Thyroid gland (tissue), 4 donors: Measurements from ENCODE around the gene CAPG. TPM values are rescaled to one million over a fixed set of nuclear protein-coding genes. Genes with fewer than 3 reads are reported as not detected.
"Not testable (repeated sequence)": the region's sequence is repeated elsewhere in the genome, so short reads cannot be mapped to it uniquely, and the experiment has no call there.

Source experiments
- DNase-seq, 2 donors: peaks; one replicate each; pipeline ENCODE4 v3.0.0-alpha.2; 2019
- H3K27ac ChIP-seq, 3 donors: fragments of 200-600 bp; sonication (generic); 1 replicate in 2 of 3; 2 replicates in 1 of 3; pipeline ENCODE4 v1.5.1; 2016 to 2019; ENCODE audit warnings: mild to moderate bottlenecking in 1 of 3, moderate library complexity in 1 of 3
- H3K27me3 ChIP-seq: fragments of 200-600 bp; sonication (generic); one replicate; pipeline ENCODE4 v1.5.1; 2019
- H3K36me3 ChIP-seq, 2 donors: fragments of 200-600 bp; sonication (generic); one replicate each; pipeline ENCODE4 v1.5.1; 2016 to 2019
- H3K4me1 ChIP-seq, 2 donors: fragments of 200-600 bp; sonication (generic); one replicate each; pipeline ENCODE4 v1.5.1; 2017 to 2019
- H3K4me3 ChIP-seq, 3 donors: fragments of 200-600 bp; sonication (generic); replicated peaks in 1 of 3; 1 replicate in 2 of 3; 2 replicates in 1 of 3; pipeline ENCODE4 v1.5.1; 2016; ENCODE audit warnings: mild to moderate bottlenecking in 1 of 3
- H3K9me3 ChIP-seq: fragments of 200-600 bp; sonication (generic); one replicate; pipeline ENCODE4 v1.5.1; 2017
- POLR2A ChIP-seq, 2 donors: fragments of 450-650 bp; IDR thresholded peaks; one replicate each; pipeline ENCODE4 v1.6.1; 2017; ENCODE audit warnings: antibody characterized with exemption in 2 of 2, mild to moderate bottlenecking in 2 of 2, moderate library complexity in 1 of 2
- WGBS, 2 donors: methylation state at CpG; one replicate each; pipeline ENCODE4 v1.1.5; 2017; 5-methylcytosine and 5-hydroxymethylcytosine counted together
- intact Hi-C: fragments of 100-400 bp; cut with DNase I; formaldehyde crosslinking; loops from one replicate; pipeline ENCODE4 v1.15.1; 2023
- total RNA-seq, 4 donors: library from RNA; depleted of rRNA; stranded (reverse); fragments of >200 nt; gene quantifications; one replicate each; pipeline ENCODE4 v1.2.3, GENCODE V29; 2016
- TF ChIP-seq, protein P1 (sequence below), 6 experiments: fragments of 200-600 bp in 3 of 6; fragments of 450-650 bp in 3 of 6; sonication (generic) in 3 of 6; IDR thresholded peaks; one replicate each; pipeline ENCODE4 v1.5.1; 2016 to 2019; ENCODE audit warnings: antibody characterized with exemption in 6 of 6, mild to moderate bottlenecking in 2 of 6, inconsistent platforms in 1 of 6, moderate library complexity in 1 of 6

Gene CAPG
- total RNA-seq, 4 donors from 2014 or later, result 155 to 257 (median 225) TPM

DNA sequence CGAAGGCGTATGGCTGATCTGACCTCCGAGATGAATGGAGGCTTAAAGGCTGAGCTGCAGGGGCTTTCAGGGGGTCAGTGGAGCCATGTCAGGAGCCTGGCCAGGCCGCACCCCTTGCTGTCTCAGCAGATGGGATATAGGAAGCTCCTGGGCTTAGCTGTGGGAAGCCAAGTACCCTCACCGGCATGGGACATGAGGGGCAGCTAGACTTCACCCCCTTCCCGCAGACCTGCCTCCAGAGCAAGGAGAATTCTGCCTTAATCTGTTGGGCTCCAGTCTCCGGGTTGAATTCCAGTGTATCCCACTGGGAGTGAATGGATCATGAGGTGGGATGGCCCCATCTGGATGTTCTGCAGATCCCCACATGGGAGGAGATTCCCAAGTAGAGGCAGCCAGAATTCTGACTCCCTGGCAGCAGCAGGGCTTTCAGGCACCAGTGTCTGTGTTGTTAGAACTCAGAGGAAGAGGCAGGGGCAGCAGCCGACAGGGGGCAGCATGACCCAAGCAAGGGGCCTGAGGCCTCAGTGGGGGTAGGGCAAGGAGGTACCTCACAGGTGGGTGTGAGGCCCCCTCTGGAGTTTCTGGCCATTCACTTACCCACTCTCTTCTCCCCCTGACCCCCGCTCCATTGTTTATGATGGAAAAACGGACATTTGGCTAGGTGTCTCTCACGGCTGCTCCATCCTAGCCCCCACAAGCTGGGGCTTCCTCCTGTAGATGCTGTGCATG lies 19.1 kb downstream of the CAPG start:
- WGBS, 2 donors, result 71 to 86% methylated on average over 5 to 9 of the region's 11 CpGs
- Histone ChIP-seq H3K9me3 (no peaks in the 10 kb centered on the region), H3K4me1 (peaks cover 20 to 35% of the 10 kb centered on the region in 2 donors), H3K36me3 (peaks cover 5 to 15% of the 10 kb centered on the region in 2 donors), H3K27me3 (no peaks in the 10 kb centered on the region), H3K27ac (peak overlapping the region in 1 of 3 donors; percentile 8), H3K4me3 (no peak overlapping the region)
- intact Hi-C loops, result no loop called here
- TF ChIP-seq, protein P1, sequence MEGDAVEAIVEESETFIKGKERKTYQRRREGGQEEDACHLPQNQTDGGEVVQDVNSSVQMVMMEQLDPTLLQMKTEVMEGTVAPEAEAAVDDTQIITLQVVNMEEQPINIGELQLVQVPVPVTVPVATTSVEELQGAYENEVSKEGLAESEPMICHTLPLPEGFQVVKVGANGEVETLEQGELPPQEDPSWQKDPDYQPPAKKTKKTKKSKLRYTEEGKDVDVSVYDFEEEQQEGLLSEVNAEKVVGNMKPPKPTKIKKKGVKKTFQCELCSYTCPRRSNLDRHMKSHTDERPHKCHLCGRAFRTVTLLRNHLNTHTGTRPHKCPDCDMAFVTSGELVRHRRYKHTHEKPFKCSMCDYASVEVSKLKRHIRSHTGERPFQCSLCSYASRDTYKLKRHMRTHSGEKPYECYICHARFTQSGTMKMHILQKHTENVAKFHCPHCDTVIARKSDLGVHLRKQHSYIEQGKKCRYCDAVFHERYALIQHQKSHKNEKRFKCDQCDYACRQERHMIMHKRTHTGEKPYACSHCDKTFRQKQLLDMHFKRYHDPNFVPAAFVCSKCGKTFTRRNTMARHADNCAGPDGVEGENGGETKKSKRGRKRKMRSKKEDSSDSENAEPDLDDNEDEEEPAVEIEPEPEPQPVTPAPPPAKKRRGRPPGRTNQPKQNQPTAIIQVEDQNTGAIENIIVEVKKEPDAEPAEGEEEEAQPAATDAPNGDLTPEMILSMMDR (IDR thresholded peaks at IDR 0.05), result peak in 5 of 6 experiments; percentile 35 to 72 (median 58)
- TF ChIP-seq POLR2A (IDR thresholded peaks at IDR 0.05), result no peak
- DNase-seq, result peak; percentile 65 to 69

DNA sequence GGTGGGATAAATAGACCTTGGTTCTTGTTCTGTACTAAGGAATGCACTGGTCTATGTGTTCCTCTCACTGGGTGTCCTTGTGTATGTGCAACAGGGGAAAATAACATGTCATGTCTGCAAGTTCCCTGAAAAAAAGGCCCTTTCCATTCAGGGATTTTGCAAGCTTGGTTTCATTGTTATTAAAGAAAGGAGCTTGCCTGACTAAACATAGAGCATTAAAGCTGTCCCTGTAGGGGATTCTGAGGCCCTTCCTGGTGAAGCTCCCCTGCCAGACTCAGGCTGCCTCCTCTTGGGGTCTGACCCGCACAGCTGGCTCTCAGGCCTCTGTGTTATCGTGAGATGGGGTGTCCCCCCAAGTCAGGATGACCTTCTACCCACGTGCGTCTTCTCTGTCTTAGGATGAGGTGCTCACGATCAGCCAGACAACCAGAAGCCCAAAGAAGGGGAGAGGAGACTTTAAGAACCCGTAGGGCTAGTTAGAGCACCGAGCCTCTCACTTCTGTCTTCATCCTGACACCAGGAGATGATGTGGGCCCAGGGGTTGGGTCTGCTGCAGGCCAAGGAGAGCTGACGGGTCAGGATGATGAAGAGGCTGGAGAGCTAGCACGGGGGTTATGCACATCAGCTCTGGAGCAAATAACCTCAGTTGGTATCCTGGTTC lies 21.2 kb downstream of the CAPG start:
- peaks cover 5 to 11% of the 10 kb centered on the region in 2 donors for H3K36me3 ChIP-seq
- DNase-seq, result no peak

DNA sequence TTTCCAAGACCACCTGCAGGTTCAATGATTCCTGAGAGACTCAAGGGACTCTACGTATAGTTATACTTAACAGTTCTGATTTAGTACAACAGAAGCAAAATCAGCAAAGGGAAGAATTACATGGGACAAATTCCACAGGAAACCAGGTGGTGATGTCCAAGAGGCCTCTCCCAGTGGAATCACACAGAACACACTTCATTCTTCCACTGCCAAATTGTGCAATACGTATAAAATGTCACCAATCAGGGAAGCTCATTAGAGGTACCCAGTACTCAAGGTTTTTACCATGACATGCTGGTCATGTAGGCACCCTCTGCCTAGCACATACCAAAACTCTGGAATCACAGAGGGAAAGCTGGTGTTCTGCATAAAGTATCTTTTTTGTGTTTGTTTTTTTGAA lies 22.4 kb downstream of the CAPG start:
- 78 to 91% methylated on average over 2 of the region's 2 CpGs for WGBS, 2 donors
- intact Hi-C loops, result no loop called here
- TF ChIP-seq, protein P1 (IDR thresholded peaks at IDR 0.05), result no peak
- TF ChIP-seq POLR2A (IDR thresholded peaks at IDR 0.05), result no peak
- Histone ChIP-seq H3K27me3 (no peaks in the 10 kb centered on the region), H3K4me1 (peaks cover 7 to 20% of the 10 kb centered on the region in 2 donors), H3K4me3 (no peak overlapping the region), H3K27ac (peak overlapping the region in 1 of 3 donors; percentile 23), H3K9me3 (no peaks in the 10 kb centered on the region), H3K36me3 (peaks cover 5 to 9% of the 10 kb centered on the region in 2 donors)
- no peak for DNase-seq

More for the DNA sequence above, 21.2 kb downstream of the CAPG start:
- Histone ChIP-seq H3K27me3 (no peaks in the 10 kb centered on the region), H3K4me3 (no peak overlapping the region), H3K27ac (peak overlapping the region in 1 of 3 donors; percentile 23), H3K4me1 (peaks cover 3 to 17% of the 10 kb centered on the region in 2 donors), H3K9me3 (no peaks in the 10 kb centered on the region)
- TF ChIP-seq POLR2A (IDR thresholded peaks at IDR 0.05), result no peak
- TF ChIP-seq, protein P1 (IDR thresholded peaks at IDR 0.05), result no peak
- WGBS, 2 donors, result 85 to 95% methylated on average over 9 of the region's 9 CpGs
- intact Hi-C loops, result no loop called here

DNA sequence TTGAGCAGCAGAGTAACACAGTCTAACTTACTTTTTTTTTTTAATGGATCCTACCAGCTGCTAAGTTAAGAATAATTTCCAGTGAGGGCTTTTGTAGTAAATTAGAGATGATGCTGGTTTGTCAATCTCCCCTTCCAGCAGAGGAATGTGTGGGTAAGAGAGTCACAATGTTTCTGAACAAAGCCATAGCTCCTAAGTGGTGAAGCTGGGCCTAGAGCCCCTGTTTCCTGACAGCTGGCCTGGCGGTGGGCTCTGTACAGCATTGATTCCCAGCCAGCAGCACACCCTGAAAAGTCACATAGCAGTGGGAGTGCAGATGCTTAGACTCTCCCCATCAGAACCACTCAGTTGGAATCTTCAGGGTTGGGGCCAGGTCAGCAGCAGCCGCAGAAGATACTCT lies 24.4 kb downstream of the CAPG start:
- DNase-seq, result no peak
- intact Hi-C loops, result no loop called here
- Histone ChIP-seq H3K4me3 (no peak overlapping the region), H3K4me1 (peaks cover 11 to 21% of the 10 kb centered on the region in 2 donors), H3K36me3 (peaks cover 5 to 6% of the 10 kb centered on the region in 2 donors), H3K27me3 (no peaks in the 10 kb centered on the region), H3K9me3 (no peaks in the 10 kb centered on the region), H3K27ac (no peak overlapping the region)
- TF ChIP-seq, protein P1 (IDR thresholded peaks at IDR 0.05), result no peak
- TF ChIP-seq POLR2A (IDR thresholded peaks at IDR 0.05), result no peak
- 87 to 91% methylated on average over 2 of the region's 2 CpGs for WGBS, 2 donors

DNA sequence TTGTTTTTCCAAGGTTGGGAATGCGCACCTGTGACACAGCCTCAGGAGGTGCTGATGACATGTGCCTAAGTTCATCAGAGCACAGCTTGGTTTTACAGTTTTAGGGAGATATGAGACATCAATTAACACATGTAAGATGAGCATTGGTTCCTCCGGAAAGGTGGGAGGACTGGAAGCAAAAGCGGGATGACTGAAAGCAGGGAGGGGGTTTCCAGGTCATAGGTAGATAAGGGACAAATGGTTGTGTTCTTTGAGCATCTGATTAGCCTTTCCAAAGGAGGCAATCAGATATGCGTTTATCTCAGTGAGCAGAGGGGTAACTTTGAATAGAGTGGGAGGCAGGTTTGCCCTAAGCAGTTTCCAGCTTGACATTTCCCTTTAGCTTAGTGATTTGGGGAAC lies 26.3 kb downstream of the CAPG start:
- H3K9me3 ChIP-seq, result no peaks in the 10 kb centered on the region
- peaks cover 0 to 5% of the 10 kb centered on the region in 2 donors for H3K36me3 ChIP-seq
- DNase-seq, result no peak
- intact Hi-C loops, result no loop called here
- no peak for TF ChIP-seq POLR2A (IDR thresholded peaks at IDR 0.05)
- TF ChIP-seq, protein P1 (IDR thresholded peaks at IDR 0.05), result no peak
- H3K4me3 ChIP-seq, result no peak overlapping the region
- H3K27me3 ChIP-seq, result no peaks in the 10 kb centered on the region
- 89 to 91% methylated on average over 4 of the region's 4 CpGs for WGBS, 2 donors
- H3K4me1 ChIP-seq, result peaks cover 11 to 21% of the 10 kb centered on the region in 2 donors
- peak overlapping the region; percentile 79 for H3K27ac ChIP-seq

DNA sequence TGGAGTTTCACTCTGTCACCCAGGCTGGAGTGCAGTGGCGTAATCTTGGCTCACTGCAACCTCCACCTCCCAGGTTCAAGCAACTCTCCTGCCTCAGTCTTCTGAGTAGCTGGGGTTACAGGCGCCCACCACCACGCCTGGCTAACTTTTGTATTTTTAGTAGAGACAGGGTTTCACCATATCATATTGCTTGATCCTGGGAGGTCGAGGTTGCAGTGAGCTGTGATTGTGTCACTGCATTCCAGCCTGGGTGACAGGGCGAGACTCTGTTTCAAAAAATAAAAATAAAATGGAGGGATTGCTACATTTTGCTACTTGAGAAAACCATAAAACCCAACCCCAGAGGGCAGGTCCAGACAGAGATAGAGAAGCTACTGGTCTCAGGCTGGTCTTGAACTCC lies 27.0 kb downstream of the CAPG start:
- H3K4me3 ChIP-seq, H3K9me3 ChIP-seq, H3K36me3 ChIP-seq, H3K27me3 ChIP-seq, intact Hi-C loops: not testable (repeated sequence)
- peaks cover 11 to 21% of the 10 kb centered on the region in 2 donors for H3K4me1 ChIP-seq
- peak; percentile 70 to 71 for DNase-seq
- WGBS, 2 donors, result 42 to 49% methylated on average over 5 of the region's 5 CpGs
- peak overlapping the region; percentile 79 for H3K27ac ChIP-seq
